GM15510 (cell line): Measurements from ENCODE around the gene GABARAPL2.

ENCODE experiments used
- POLR2A ChIP-seq: IDR thresholded peaks from 3 replicates; pipeline ENCODE4 v1.6.1; 2011; ENCODE audit warnings: borderline replicate concordance; ENCODE audit not compliant: insufficient read length; ENCODE audit errors: extremely low read depth

GABARAPL2 gene

GRCh38 chr16:75614066-75614897 lies 48.1 kb downstream of the GABARAPL2 start:
- no peak for TF ChIP-seq POLR2A

- no peak for TF ChIP-seq POLR2A
Measured at GRCh38 chr16:75615619-75616018, 49.4 kb downstream of the GABARAPL2 start.

GRCh38 chr16:75616521-75617010 lies 50.4 kb downstream of the GABARAPL2 start:
- TF ChIP-seq POLR2A = no peak

- no peak for TF ChIP-seq POLR2A
Measured at GRCh38 chr16:75617121-75617520, 50.9 kb downstream of the GABARAPL2 start.

- TF ChIP-seq POLR2A = no peak
Measured at GRCh38 chr16:75618780-75619179, 52.6 kb downstream of the GABARAPL2 start.

- no peak for TF ChIP-seq POLR2A
Measured at GRCh38 chr16:75620326-75621169, 54.4 kb downstream of the GABARAPL2 start.

- TF ChIP-seq POLR2A = no peak
Measured at GRCh38 chr16:75621170-75621477, 54.9 kb downstream of the GABARAPL2 start.

GRCh38 chr16:75622761-75623605 lies 56.8 kb downstream of the GABARAPL2 start, which contains the start of gene ADAT1:
Gene ADAT1 (minus strand): TSS chr16:75623281. CDS start chr16:75620799, 2,482 bp downstream.
- TF ChIP-seq POLR2A = peak; percentile 89

- no peak for TF ChIP-seq POLR2A
Measured at GRCh38 chr16:75624921-75625334, 58.7 kb downstream of the GABARAPL2 start.

GRCh38 chr16:75626806-75627205 lies 60.6 kb downstream of the GABARAPL2 start:
- TF ChIP-seq POLR2A = no peak
